ENCODE data around the gene MYO15A.

Gene MYO15A

DNA sequence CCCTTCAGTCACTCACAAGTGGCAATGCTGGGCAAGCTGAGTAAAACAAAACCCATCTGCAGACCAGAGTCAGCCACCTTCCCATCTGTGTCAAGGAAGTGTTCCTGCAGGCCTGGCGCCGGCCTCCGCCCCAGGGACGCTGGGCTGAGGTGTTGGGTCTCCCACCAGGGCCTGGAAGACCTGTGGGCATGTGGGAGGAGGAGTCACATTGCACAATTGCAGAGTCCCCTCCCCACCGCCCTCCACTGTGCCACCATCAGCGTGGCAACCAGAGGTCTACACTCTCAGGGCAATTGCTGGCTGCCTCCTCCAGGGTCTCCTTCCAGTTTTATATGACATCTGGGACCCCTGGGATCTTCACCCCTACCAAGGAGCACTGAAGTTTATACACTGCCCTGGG is 3.0 kb upstream of the MYO15A start:
- DNase-seq (ENCODE audit: low spot score) = no peak

DNA sequence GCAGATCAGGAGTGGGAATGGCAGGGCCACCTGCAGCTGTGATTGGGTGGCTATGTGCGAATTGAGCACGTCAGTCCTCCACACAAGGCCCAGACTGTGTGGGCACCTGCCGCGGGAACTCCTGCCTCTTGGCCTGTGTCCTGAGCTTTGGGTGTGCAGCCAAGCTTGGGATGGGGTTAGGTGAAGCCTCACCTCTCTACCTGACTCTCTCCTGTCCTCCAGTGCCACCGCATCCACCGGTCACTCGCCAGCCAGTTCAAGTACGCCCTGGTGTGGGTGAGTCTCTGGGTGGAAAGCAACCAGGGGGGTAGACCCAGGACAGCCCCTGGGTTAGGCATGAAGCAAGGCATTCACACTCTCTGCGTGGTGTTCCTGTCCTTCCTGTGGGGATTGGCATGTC is 2.3 kb upstream of the MYO15A start:
- DNase-seq (ENCODE audit: low spot score) = no peak

DNA sequence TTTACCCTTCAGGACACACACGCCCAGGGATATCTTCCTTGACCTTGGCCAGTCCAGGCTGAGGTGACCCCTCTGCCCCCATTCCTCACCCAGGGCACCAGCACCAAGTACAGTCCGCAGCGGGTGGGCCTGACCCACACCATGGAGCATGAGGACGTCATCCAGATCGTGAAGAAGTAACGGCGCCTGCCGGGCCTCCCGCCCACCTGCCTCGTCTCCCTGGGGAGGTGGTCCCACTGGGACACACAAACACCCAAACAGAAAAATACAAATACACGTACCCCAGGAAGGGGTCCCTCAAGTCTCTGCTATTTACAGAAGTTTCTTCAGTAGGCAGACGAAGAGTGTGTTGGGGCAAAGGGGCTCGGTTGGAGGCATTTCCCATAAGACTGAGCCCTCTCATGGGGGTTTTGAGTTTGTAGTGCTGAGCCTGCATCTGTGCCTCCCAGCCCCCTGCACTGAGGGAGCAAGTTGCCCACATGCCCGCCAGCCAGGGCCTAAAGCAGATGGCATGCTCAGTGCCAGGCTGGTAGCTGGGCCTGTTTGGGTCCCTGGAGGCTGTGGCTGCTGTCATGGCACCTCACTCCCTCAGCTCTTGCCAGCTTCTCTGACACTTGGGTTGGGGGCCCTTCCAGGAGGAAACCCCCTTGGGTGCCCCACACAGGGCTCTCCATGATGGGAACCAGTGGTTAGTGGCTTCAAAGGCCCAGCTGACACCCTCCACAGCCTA is 1.3 kb upstream of the MYO15A start:
- no peak for DNase-seq (ENCODE audit: low spot score)

DNA sequence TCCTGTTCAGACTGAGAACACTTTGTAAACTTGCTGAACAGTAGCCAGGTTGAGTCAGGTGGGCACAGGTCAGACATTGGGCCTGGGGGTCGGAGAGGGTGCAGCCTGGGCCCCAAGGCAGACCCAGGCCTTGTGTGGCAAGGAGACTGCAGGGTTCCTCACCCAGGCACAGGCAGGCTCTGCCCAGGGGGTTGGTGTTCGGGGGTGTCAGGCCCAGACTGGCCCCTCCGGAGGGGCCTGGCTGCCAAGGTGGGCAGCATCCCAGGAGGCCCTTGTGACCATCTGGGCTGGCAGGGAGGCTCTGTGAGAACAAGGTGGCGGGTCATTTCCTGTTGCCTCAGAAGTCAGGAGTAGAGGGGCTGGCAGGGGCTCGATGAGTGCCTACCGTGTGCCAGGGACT is 585 bp upstream of the MYO15A start:
- DNase-seq (ENCODE audit: low spot score) = no peak

- no peak for DNase-seq (ENCODE audit: low spot score)
Measured at GRCh38 chr17:18109935-18110485, 1.5 kb downstream of the MYO15A start.

DNA sequence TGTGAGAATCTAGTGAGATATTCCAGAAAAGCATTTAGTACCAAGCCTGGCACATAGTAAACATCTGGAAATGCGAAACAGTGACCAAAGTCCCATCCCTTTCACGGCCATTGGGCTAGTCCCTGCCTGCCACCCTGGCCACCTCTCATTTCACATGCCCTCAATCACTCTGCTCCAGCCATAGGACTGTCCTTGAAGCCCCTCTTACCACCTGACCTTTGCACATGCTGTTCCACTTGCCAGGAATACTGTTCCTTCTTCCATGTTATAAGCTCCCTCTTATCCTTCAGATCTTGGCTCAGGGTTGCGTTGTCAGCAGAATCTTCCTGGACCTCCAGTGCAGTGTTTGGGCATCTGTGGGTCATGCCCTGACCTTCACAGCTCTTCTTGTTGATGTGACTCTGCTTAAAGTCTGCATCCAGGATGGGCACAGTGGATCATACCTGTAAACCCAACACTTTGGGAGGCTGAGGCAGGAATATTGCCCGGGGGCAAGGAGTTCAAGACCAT is 2.1 kb downstream of the MYO15A start:
- DNase-seq (ENCODE audit: low spot score) = no peak

DNA sequence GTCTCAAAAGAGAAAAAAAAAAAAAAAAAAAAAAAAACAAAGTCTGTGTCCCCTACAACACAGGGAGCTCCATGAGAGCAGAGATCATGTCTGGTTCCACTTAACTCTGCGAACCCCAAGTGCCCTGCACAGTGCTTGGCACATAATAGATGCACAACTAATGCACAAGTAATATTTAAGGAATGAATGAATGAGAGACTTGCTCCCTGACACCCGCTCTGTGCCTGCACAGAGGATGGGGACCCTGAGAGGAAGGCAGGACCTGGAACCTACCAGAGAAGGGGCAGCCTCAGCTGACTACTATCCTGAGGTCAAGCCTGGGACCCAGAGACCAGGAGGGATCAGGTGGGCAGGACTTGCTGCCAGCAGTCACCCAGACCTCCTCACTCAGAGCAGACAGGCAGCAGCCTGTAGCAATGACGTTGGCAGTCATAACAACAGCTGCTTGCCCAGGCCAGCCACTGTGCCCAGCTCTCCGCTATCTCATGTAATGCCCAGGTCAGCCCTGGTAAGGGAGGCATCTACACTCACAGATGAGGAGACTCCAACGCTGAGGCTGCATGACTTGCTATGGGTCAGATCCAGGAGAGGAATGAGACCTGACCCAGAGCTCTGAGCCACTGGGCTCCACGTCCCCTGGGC is 2.9 kb downstream of the MYO15A start:
- DNase-seq (ENCODE audit: low spot score) = no peak

DNA sequence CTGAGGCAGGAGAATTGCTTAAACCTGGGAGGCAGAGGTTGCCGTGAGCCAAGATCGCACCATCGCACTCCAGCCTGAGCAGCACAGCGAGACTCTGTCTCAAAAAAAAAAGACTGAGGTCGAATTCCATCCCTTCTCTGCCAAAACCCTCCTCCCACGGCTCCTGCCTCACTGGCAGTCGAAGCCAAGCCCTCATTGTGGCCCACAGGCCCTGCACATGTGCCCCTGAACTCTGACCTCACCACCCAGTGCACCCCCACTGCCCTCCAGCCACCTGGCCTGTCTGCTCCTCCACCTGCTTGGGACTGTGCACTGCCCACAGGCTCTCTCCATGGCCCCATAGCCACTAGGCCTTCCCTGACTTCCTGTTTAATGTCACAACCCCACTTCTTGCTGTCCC is 7.0 kb downstream of the MYO15A start:
- no peak for DNase-seq (ENCODE audit: low spot score)

DNA sequence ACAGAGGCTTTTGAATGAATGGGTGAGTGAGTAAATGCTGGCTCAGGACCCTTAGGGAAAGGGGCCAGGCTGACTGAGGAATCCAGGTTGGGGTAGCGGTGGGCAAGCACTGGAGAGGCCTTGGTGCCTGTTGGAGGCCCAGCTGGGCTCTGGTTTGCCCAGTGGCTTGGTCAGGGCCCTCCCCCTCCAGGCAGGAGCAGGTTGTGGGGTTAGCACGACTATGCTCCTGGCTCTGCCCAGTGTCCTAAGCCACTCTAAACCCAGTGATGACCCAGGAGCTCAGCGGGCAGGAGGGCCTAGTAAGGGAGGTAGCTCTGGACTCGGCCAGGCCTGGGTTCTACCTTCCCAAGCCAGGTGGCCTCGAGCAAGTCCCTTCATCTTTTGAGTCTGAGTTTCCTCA is 7.5 kb downstream of the MYO15A start:
- no peak for DNase-seq (ENCODE audit: low spot score)

DNA sequence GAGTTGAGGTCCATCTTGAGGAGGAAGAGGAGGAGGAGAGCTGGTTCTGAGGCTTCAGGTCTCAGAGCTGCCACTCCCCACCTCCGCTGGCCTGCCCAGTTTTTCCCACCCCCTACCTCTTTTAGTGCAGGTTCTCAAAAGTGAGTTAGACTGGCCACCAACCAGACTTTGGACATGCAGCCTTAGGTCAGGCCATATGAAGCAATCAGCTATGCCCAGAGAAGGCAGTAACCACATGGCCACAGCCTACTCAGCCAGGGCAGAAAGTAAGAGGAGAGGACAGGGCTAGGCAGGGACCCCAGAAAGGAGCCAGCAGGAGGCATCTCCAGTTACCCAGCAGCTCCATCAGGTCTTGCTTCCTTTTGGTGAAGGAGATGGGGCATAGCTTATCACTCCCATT is 9.0 kb downstream of the MYO15A start:
- no peak for DNase-seq (ENCODE audit: low spot score)

DNA sequence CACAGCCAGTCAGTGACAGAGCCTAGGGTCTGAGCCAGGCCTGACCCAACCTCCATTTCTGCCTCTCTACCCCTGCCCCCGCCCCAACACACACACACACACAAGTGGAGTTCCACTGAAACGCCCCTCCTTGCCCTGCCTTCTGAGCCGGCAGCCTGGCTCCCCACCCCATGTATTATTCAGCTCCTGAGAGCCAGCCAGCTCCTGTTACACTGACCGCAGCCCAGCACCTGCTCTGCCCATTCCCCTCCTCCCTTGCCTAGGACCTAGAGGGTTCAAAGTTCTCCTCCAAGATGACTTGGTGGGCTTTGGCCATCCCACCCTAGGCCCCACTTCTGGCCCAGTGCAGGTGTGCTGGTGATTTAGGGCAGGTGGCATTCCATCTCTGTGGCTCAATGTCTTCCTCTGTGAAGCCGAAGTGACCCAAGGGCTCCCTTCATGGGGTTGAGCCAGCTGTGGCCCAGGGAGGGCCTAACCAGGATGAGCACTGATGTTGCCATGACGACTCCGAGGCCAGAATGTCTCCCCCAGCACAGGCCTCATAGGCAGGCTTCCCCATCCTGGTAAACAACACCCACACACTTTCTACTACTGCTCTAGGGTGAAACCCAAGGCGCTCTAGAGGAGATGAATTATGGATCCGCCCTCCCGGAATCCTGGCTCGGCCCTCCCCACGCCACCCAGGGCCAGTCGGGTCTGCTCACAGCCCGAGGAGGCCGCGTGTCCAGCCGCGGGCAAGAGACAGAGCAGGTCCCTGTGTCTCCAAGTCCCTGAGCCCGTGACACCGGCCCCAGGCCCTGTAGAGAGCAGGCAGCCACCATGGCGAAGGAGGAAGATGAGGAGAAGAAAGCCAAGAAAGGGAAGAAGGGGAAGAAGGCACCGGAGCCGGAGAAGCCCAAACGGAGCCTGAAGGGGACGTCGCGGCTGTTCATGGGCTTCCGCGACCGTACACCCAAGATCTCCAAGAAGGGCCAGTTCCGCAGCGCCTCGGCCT is 9.7 kb downstream of the MYO15A start:
- DNase-seq (ENCODE audit: low spot score) = no peak

GRCh38 chr17:18119166-18119745 is 10.7 kb downstream of the MYO15A start:
- no peak for DNase-seq (ENCODE audit: low spot score)

- DNase-seq (ENCODE audit: low spot score) = no peak
Measured at GRCh38 chr17:18119938-18120337, 11.4 kb downstream of the MYO15A start.

- DNase-seq (ENCODE audit: low spot score) = no peak
Measured at GRCh38 chr17:18120461-18121017, 12.0 kb downstream of the MYO15A start.

- no peak for DNase-seq (ENCODE audit: low spot score)
Measured at GRCh38 chr17:18121144-18121910, 12.8 kb downstream of the MYO15A start.

DNA sequence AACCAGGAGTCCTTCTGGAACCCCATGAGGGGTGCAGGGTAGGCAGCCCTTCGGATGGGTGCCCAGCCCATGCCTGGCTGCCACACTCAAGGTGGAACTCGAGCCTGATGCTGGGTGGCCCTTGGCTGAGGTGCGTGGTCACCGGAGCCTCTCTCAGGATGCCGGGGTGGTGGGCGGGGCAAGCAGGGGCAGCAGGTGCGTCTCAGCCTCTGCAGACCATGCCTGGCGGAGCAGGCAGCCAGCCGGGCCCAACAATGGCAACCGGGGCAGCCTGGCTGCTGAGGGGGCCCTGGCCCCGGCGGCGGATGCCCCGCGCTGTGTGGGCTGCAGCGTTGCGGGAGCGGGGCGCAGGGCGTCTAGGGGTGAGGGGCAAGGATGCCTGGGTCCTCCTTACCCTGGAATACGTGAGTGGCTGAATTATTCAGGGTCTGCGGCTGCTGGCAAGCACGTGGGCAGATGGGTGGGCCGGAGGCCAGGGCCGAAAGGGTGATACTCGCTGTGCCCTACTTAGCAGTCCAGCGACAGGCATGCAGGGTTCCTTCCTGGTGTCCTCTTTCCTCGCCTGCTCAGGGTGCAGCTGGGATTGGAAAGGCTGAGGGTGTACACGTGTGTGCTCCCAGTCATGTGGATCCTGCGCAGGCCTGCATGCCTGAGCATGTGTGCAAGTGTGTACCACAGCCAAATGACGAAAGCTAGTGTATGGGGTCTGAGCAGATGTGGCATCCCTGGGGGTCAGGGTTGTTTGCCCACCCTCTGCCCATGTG is 14.6 kb downstream of the MYO15A start:
- no peak for DNase-seq (ENCODE audit: low spot score)

GRCh38 chr17:18124345-18125126 is 16.0 kb downstream of the MYO15A start:
- DNase-seq (ENCODE audit: low spot score) = no peak

DNA sequence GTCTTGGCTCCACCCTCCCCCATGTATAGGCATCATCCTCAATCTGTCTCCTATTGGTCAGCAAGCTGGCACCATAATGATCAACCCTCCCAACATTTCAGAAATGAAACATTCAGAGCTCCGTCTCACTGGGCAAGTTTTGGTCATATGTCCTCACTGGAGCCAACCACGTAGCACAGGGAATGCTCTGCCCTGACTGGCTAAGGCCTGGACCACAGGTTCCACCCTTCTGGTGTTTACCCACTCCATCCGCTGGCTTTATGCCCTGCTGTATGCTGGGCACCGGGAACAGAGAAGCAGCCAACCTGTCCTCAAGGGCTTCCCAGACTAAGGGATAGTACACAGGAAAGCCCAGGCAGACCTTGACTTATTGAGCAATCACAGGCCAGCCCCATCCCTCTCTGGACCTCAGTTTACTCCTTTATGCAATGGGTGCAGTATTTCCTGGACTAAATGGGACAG is 20.5 kb downstream of the MYO15A start:
- DNase-seq (ENCODE audit: low spot score) = peak; percentile 39

GRCh38 chr17:18132711-18133110 is 24.2 kb downstream of the MYO15A start:
- no peak for DNase-seq (ENCODE audit: low spot score)

All from pons (tissue), 1 donor.